CD14-positive monocyte (primary cell): ENCODE results near the gene PIM3. TPM values are rescaled to one million over a fixed set of nuclear protein-coding genes. Genes with fewer than 3 reads are reported as not detected.

Experiments used
- DNase-seq, 3 donors: peaks; one replicate each; pipeline ENCODE4 v3.0.0-alpha.2; 2011 to 2022
- H2AFZ ChIP-seq: 2 replicates; pipeline ENCODE4 v1.6.0; 2012; ENCODE audit warnings: mild to moderate bottlenecking, low read depth, low read length, inconsistent platforms; ENCODE audit not compliant: insufficient read depth, poor library complexity, severe bottlenecking
- H3K27ac ChIP-seq, 2 donors: 1 replicate in 1 of 2; 2 replicates in 1 of 2; pipeline ENCODE4 v1.5.1; 2012 to 2013; ENCODE audit warnings: low read length in 2 of 2, control low read depth in 1 of 2, inconsistent platforms in 1 of 2, low read depth in 1 of 2, mild to moderate bottlenecking in 1 of 2
- H3K27me3 ChIP-seq, 2 donors: one replicate each; pipeline versions ENCODE4 v1.6.0 to v1.6.1; 2011 to 2013; ENCODE audit warnings: low read length in 2 of 2; ENCODE audit not compliant: control insufficient read depth in 2 of 2, insufficient read depth in 2 of 2
- H3K36me3 ChIP-seq, 2 donors: replicated peaks in 1 of 2; 1 replicate in 1 of 2; 2 replicates in 1 of 2; pipeline versions ENCODE4 v1.5.1 to v1.6.1; 2012 to 2013; ENCODE audit warnings: low read length in 2 of 2, control low read depth in 1 of 2, inconsistent platforms in 1 of 2, mild to moderate bottlenecking in 1 of 2; ENCODE audit not compliant: insufficient read depth in 2 of 2, control insufficient read depth in 1 of 2
- H3K4me1 ChIP-seq, 2 donors: 1 replicate in 1 of 2; 2 replicates in 1 of 2; pipeline versions ENCODE4 v1.5.1 to v1.6.1; 2012 to 2013; ENCODE audit warnings: low read length in 2 of 2, control low read depth in 1 of 2, inconsistent platforms in 1 of 2, mild to moderate bottlenecking in 1 of 2, moderate library complexity in 1 of 2; ENCODE audit not compliant: insufficient read depth in 2 of 2, control insufficient read depth in 1 of 2
- H3K4me2 ChIP-seq: replicated peaks from 2 replicates; pipeline ENCODE3; 2012; ENCODE audit warnings: low read length, moderate library complexity, mild to moderate bottlenecking; ENCODE audit not compliant: poor library complexity, severe bottlenecking; ENCODE audit errors: extremely low read depth
- H3K4me3 ChIP-seq, 3 experiments: fragments of 200-600 bp in 1 of 3; sonication (generic) in 1 of 3; replicated peaks in 1 of 3; 1 replicate in 2 of 3; 2 replicates in 1 of 3; pipeline ENCODE4 v1.5.1; 2011 to 2013; ENCODE audit warnings: low read length in 3 of 3, mild to moderate bottlenecking in 3 of 3, control low read depth in 2 of 3, low read depth in 2 of 3, inconsistent platforms in 1 of 3, moderate library complexity in 1 of 3
- H3K79me2 ChIP-seq: 2 replicates; pipeline ENCODE4 v1.6.0; 2012; ENCODE audit warnings: mild to moderate bottlenecking, control low read depth, inconsistent platforms, low read length, moderate library complexity; ENCODE audit not compliant: insufficient read depth
- H3K9ac ChIP-seq: 2 replicates; pipeline ENCODE4 v1.6.0; 2017; ENCODE audit warnings: low read length, mild to moderate bottlenecking; ENCODE audit not compliant: insufficient read depth, poor library complexity, severe bottlenecking
- H3K9me3 ChIP-seq, 2 donors: replicated peaks in 1 of 2; 1 replicate in 1 of 2; 2 replicates in 1 of 2; pipeline versions ENCODE4 v1.5.1 to v1.6.1; 2012 to 2013; ENCODE audit warnings: low read length in 2 of 2, control low read depth in 1 of 2; ENCODE audit not compliant: control insufficient read depth in 1 of 2, insufficient read depth in 1 of 2
- H4K20me1 ChIP-seq: 2 replicates; pipeline ENCODE4 v1.6.0; 2012; ENCODE audit warnings: mild to moderate bottlenecking, low read length, control low read depth, moderate library complexity; ENCODE audit not compliant: insufficient read depth
- H3K27ac Mint-ChIP-seq, 7 donors: one replicate each; pipeline ENCODE4 v1.8.0; 2020; ENCODE audit warnings: mild to moderate bottlenecking in 7 of 7, mixed read lengths in 7 of 7, moderate library complexity in 6 of 7, inconsistent platforms in 2 of 7
- H3K27me3 Mint-ChIP-seq, 3 donors: one replicate each; pipeline ENCODE4 v1.8.0; 2021 to 2022; ENCODE audit warnings: low read depth in 3 of 3, mild to moderate bottlenecking in 3 of 3, mixed read lengths in 3 of 3, moderate library complexity in 3 of 3, inconsistent platforms in 1 of 3
- H3K36me3 Mint-ChIP-seq, 2 donors: one replicate each; pipeline ENCODE4 v1.8.0; 2020; ENCODE audit warnings: mixed read lengths in 2 of 2, inconsistent platforms in 1 of 2, mild to moderate bottlenecking in 1 of 2
- H3K4me1 Mint-ChIP-seq: one replicate; pipeline ENCODE4 v1.8.0; 2020; ENCODE audit warnings: mild to moderate bottlenecking, mixed read lengths
- H3K4me3 Mint-ChIP-seq, 2 donors: one replicate each; pipeline ENCODE4 v1.8.0; 2020; ENCODE audit warnings: mild to moderate bottlenecking in 2 of 2, mixed read lengths in 2 of 2, moderate library complexity in 1 of 2
- H3K9me3 Mint-ChIP-seq, 7 donors: one replicate each; pipeline ENCODE4 v1.8.0; 2020 to 2022; ENCODE audit warnings: mixed read lengths in 7 of 7, mild to moderate bottlenecking in 6 of 7, moderate library complexity in 6 of 7, inconsistent platforms in 2 of 7
- CTCF ChIP-seq: fragments of 200-600 bp; IDR thresholded peaks from one replicate; pipeline ENCODE4 v1.8.0; 2022; ENCODE audit warnings: antibody characterized with exemption, mild to moderate bottlenecking
- WGBS: methylation state at CpG from one replicate; pipeline ENCODE4 v1.1.5; 2013; ENCODE audit warnings: missing lambda C conversion rate; ENCODE audit not compliant: insufficient coverage; 5-methylcytosine and 5-hydroxymethylcytosine counted together
- intact Hi-C, 2 donors: fragments of 100-400 bp; cut with micrococcal nuclease; formaldehyde crosslinking; loops; one replicate each; pipeline versions ENCODE4 v1.15.0 to v1.15.1; 2023
- polyA plus RNA-seq, 3 donors: library from polyadenylated mRNA; depleted of rRNA in 1 of 3; unstranded in 2 of 3; stranded (reverse) in 1 of 3; fragments of 300-500 nt in 2 of 3; fragments of >200 nt in 1 of 3; fragmentation: Illumina TruSeq in 2 of 3; gene quantifications; 1 replicate in 2 of 3; 2 replicates in 1 of 3; pipeline ENCODE4 v1.2.3, GENCODE V29; 2012 to 2021

The PIM3 gene
- polyA plus RNA-seq, 3 donors, result 38.8 to 135 (median 40.4) TPM

- peak overlapping the region; percentile 67 for H3K9ac ChIP-seq
- H3K27me3 Mint-ChIP-seq, result peaks cover 0 to 5% (median 0%) of the 10 kb centered on the region in 3 donors
- 89% methylated on average over 15 of the region's 22 CpGs for WGBS
- H3K4me1 Mint-ChIP-seq, result peaks cover 58% of the 10 kb centered on the region
- peaks cover 21 to 32% of the 10 kb centered on the region in 2 donors for H3K36me3 Mint-ChIP-seq
- peaks cover 45% of the 10 kb centered on the region for H3K79me2 ChIP-seq
- DNase-seq, result no peak
- H3K9me3 ChIP-seq, result no peaks in the 10 kb centered on the region
- peak overlapping the region in 1 of 2 donors; percentile 49 for H3K4me3 Mint-ChIP-seq
- H3K4me2 ChIP-seq, result peak overlapping the region; percentile 88
- H2AFZ ChIP-seq, result no peak overlapping the region
- intact Hi-C loops, result loop anchor here in 1 of 2 donors (10.0 kb wide), 1 partner anchor 339 kb away; the partner anchor contains the start of gene PLXNB2
- H3K27ac ChIP-seq, result peak overlapping the region; percentile 91 to 92
- no peak for TF ChIP-seq CTCF
- peaks cover 26 to 27% of the 10 kb centered on the region in 2 donors for H3K36me3 ChIP-seq
- H3K9me3 Mint-ChIP-seq, result no peaks in the 10 kb centered on the region
- no peaks in the 10 kb centered on the region for H3K27me3 ChIP-seq
- H3K27ac Mint-ChIP-seq, result peak overlapping the region; percentile 88 to 94 (median 92)
- H3K4me3 ChIP-seq, result peak overlapping the region in 1 of 3 experiments; percentile 94
- peaks cover 69 to 76% of the 10 kb centered on the region in 2 donors for H3K4me1 ChIP-seq
- peaks cover 74% of the 10 kb centered on the region for H4K20me1 ChIP-seq
Measured at GRCh38 chr22:49965091-49966040, 4.8 kb downstream of the PIM3 start.

- no peaks in the 10 kb centered on the region for H3K9me3 Mint-ChIP-seq
- Histone ChIP-seq H3K9me3 (no peaks in the 10 kb centered on the region), H3K4me1 (peaks cover 77 to 84% of the 10 kb centered on the region in 2 donors), H3K27ac (peak overlapping the region; percentile 91 to 92), H3K4me3 (peak overlapping the region in 1 of 3 experiments; percentile 69), H2AFZ (no peak overlapping the region), H3K9ac (peak overlapping the region; percentile 67), H3K27me3 (no peaks in the 10 kb centered on the region), H3K79me2 (peaks cover 39% of the 10 kb centered on the region), H3K4me2 (peak overlapping the region; percentile 88), H4K20me1 (peaks cover 71% of the 10 kb centered on the region), H3K36me3 (peaks cover 26 to 27% of the 10 kb centered on the region in 2 donors)
- 66% methylated on average over 9 of the region's 11 CpGs for WGBS
- peak in 2 of 3 donors; percentile 29 to 37 for DNase-seq
- peak overlapping the region; percentile 86 to 94 (median 92) for H3K27ac Mint-ChIP-seq
- peaks cover 21 to 32% of the 10 kb centered on the region in 2 donors for H3K36me3 Mint-ChIP-seq
- H3K4me1 Mint-ChIP-seq, result peaks cover 64% of the 10 kb centered on the region
- peak overlapping the region; percentile 49 to 81 for H3K4me3 Mint-ChIP-seq
- no peak for TF ChIP-seq CTCF
- intact Hi-C loops, result loop anchor here in 1 of 2 donors (10.0 kb wide), 1 partner anchor 339 kb away; the partner anchor contains the start of gene PLXNB2
- peaks cover 0 to 5% (median 0%) of the 10 kb centered on the region in 3 donors for H3K27me3 Mint-ChIP-seq
Measured at GRCh38 chr22:49966041-49966773, 5.6 kb downstream of the PIM3 start.
